Hepatocyte (in vitro differentiated cells): Measurements from ENCODE around the gene RPS17. TPM values are rescaled to one million over a fixed set of nuclear protein-coding genes. Genes with fewer than 3 reads are reported as not detected.
"Not testable (repeated sequence)": the region's sequence is repeated elsewhere in the genome, so short reads cannot be mapped to it uniquely, and the experiment has no call there.

Experiments
- DNase-seq: peaks from one replicate; pipeline ENCODE4 v3.0.0-alpha.2; 2016; ENCODE audit warnings: low spot score
- H2AFZ ChIP-seq: fragments of 200-600 bp; sonication (generic); 2 replicates; pipeline ENCODE4 v1.6.0; 2016; ENCODE audit warnings: antibody characterized with exemption, mild to moderate bottlenecking
- H3K27ac ChIP-seq: fragments of 200-600 bp; sonication (generic); 2 replicates; pipeline ENCODE4 v1.5.1; 2016; ENCODE audit warnings: mild to moderate bottlenecking
- H3K27me3 ChIP-seq: fragments of 200-600 bp; sonication (generic); 2 replicates; pipeline ENCODE4 v1.6.1; 2016
- H3K36me3 ChIP-seq: fragments of 200-600 bp; sonication (generic); replicated peaks from 2 replicates; pipeline ENCODE4 v1.5.1; 2016; ENCODE audit warnings: low read depth; ENCODE audit not compliant: insufficient read depth
- H3K4me1 ChIP-seq: fragments of 200-600 bp; sonication (generic); 2 replicates; pipeline ENCODE4 v1.5.1; 2016; ENCODE audit warnings: mild to moderate bottlenecking, moderate library complexity; ENCODE audit not compliant: insufficient read depth
- H3K4me2 ChIP-seq: fragments of 200-600 bp; sonication (generic); 2 replicates; pipeline ENCODE4 v1.6.0; 2016
- H3K4me3 ChIP-seq: fragments of 200-600 bp; sonication (generic); 2 replicates; pipeline ENCODE4 v1.5.1; 2016; ENCODE audit warnings: mild to moderate bottlenecking
- H3K79me2 ChIP-seq: fragments of 200-600 bp; sonication (generic); 2 replicates; pipeline ENCODE4 v1.6.0; 2017; ENCODE audit warnings: mild to moderate bottlenecking
- H3K9me2 ChIP-seq: fragments of 200-600 bp; sonication (generic); replicated peaks from 2 replicates; pipeline ENCODE4 v1.6.0; 2017; ENCODE audit warnings: mild to moderate bottlenecking; ENCODE audit not compliant: insufficient read depth
- H3K9me3 ChIP-seq: fragments of 200-600 bp; sonication (generic); 2 replicates; pipeline ENCODE4 v1.5.1; 2016; ENCODE audit warnings: low read depth, mild to moderate bottlenecking
- H4K20me1 ChIP-seq: fragments of 200-600 bp; sonication (generic); 2 replicates; pipeline ENCODE4 v1.6.0; 2016; ENCODE audit warnings: mild to moderate bottlenecking; ENCODE audit not compliant: insufficient read depth, poor library complexity, severe bottlenecking
- WGBS: methylation state at CpG from one replicate; pipeline ENCODE4 v1.1.6; 2016; ENCODE audit warnings: low lambda C conversion rate; ENCODE audit errors: missing lambda C conversion rate; 5-methylcytosine and 5-hydroxymethylcytosine counted together
- polyA plus RNA-seq: library from polyadenylated mRNA; unstranded; fragments of >200 nt; fragmentation: Nextera tagmentation; extraction: Ambion mirVana; gene quantifications from 2 replicates; pipeline ENCODE4 v1.2.1, GENCODE V29; 2016
- total RNA-seq: library from RNA; depleted of rRNA; stranded (reverse); fragments of >200 nt; gene quantifications from 2 replicates; pipeline ENCODE4 v1.2.3, GENCODE V29; 2014

Gene RPS17
- total and polyA plus RNA-seq, 2 experiments from 2014 or later = 453 to 2,046 TPM

GRCh38 chr15:82502700-82503339 is 37.4 kb downstream of the RPS17 start:
- WGBS = 37% methylated on average over 3 of the region's 7 CpGs
- not testable (repeated sequence) for H3K27me3 ChIP-seq, H4K20me1 ChIP-seq, H3K9me2 ChIP-seq, H3K4me1 ChIP-seq, H3K27ac ChIP-seq, H2AFZ ChIP-seq, DNase-seq, H3K36me3 ChIP-seq, H3K4me2 ChIP-seq, H3K4me3 ChIP-seq, H3K9me3 ChIP-seq, H3K79me2 ChIP-seq

DNA sequence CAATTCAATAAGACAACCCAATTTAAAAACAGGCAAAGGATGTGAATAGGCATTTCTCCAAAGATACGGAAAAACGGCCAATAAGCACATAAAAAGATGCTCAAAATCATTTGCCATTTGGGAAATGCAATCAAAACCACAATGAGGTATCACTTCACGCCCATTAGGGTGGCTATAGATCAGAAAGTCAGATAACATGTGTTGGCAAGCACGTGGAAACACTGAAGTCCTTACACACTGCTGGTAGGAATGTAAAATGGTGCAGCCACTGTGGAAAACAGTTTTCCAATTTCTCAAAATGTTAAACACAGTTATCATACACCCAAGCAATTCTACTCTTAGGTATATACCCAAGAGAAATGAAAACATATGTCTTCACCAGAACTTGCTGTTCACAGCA is 39.5 kb downstream of the RPS17 start:
- 74% methylated on average over 4 of the region's 4 CpGs for WGBS
- not testable (repeated sequence) for H3K9me2 ChIP-seq, H3K4me1 ChIP-seq, H4K20me1 ChIP-seq, H3K4me2 ChIP-seq, H3K4me3 ChIP-seq, H3K79me2 ChIP-seq, H3K27ac ChIP-seq, H2AFZ ChIP-seq, H3K9me3 ChIP-seq, H3K36me3 ChIP-seq, DNase-seq, H3K27me3 ChIP-seq

GRCh38 chr15:82497978-82498377 is 42.3 kb downstream of the RPS17 start:
- not testable (repeated sequence) for H3K27ac ChIP-seq, H2AFZ ChIP-seq, H3K4me2 ChIP-seq, H3K4me3 ChIP-seq, H3K27me3 ChIP-seq, H3K9me3 ChIP-seq, H4K20me1 ChIP-seq, H3K4me1 ChIP-seq, H3K36me3 ChIP-seq, H3K9me2 ChIP-seq, DNase-seq, H3K79me2 ChIP-seq

DNA sequence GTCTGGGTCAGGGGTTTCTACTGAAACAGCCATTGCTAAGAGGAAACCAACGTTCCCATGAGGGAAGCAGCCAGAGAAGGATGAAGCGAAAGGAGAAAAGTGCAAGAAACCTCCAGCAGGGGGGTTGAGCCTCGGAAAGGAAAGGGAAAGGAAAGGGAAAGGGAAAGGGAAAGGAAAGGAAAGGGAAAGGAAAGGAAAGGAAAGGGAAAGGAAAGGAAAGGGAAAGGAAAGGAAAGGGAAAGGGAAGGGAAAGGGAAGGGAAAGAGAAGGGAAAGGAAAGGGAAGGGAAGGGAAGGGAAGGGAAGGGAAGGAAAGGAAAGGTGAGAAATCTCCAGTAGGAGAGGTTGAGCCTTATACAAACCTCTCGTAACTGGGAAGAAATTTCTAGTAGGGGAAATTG is 52.0 kb downstream of the RPS17 start:
- not testable (repeated sequence) for H3K27ac ChIP-seq, H3K36me3 ChIP-seq, H3K4me3 ChIP-seq, H3K9me3 ChIP-seq, H3K79me2 ChIP-seq, H3K27me3 ChIP-seq, H3K4me1 ChIP-seq, H4K20me1 ChIP-seq, H3K4me2 ChIP-seq, H3K9me2 ChIP-seq, H2AFZ ChIP-seq
- DNase-seq = peak; percentile 2
- WGBS = 59% methylated on average over 3 of the region's 4 CpGs

DNA sequence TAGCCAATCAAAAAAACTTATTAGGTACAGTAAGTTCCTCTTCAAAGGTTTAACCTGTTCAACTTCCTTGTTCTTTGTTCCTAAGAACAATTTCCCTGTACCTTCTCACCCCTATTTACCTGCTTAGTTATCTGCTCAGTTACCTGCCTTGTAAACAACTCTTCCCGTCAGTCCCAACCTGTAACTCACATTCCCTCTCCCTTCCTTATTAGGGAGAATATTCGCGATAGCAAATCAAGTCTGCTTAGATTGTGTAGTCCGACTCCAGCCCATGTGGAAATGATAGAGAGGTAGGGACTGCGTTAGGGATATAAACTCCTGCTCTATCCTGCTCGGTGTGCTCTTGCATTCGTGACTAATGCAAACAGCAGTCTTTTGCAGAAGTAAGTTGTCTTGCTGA is 53.2 kb downstream of the RPS17 start:
- not testable (repeated sequence) for H3K4me1 ChIP-seq, H3K9me3 ChIP-seq, H3K27ac ChIP-seq, H2AFZ ChIP-seq, H4K20me1 ChIP-seq, H3K27me3 ChIP-seq, H3K9me2 ChIP-seq, H3K79me2 ChIP-seq, H3K4me3 ChIP-seq, H3K4me2 ChIP-seq, H3K36me3 ChIP-seq
- peak; percentile 0 for DNase-seq
- 55% methylated on average over 7 of the region's 7 CpGs for WGBS

Other genes starting within 250 kb of the RPS17 start
- gene GOLGA6L10, start 191.0 kb downstream of the RPS17 start, total RNA-seq = 0.28 and 1.3 TPM in 2 replicates
- 0.65 and 1.0 TPM in 2 replicates for gene GOLGA6L10, start 191.0 kb downstream of the RPS17 start, polyA plus RNA-seq
- gene GOLGA6L9, start 110.6 kb downstream of the RPS17 start, total RNA-seq = 2.2 and 3.3 TPM in 2 replicates
- gene GOLGA6L9, start 110.6 kb downstream of the RPS17 start, polyA plus RNA-seq = 1.0 and 1.7 TPM in 2 replicates
- 0.87 and 1.6 TPM in 2 replicates for gene CPEB1, start 106.9 kb upstream of the RPS17 start, total RNA-seq
- 1.2 and 1.9 TPM in 2 replicates for gene CPEB1, start 106.9 kb upstream of the RPS17 start, polyA plus RNA-seq
- 2.3 and 4.5 TPM in 2 replicates for gene AP3B2, start 169.4 kb upstream of the RPS17 start, total RNA-seq
- 2.9 and 4.1 TPM in 2 replicates for gene AP3B2, start 169.4 kb upstream of the RPS17 start, polyA plus RNA-seq